ENCODE measurements around the gene SYNGR3. TPM values are rescaled to one million over a fixed set of nuclear protein-coding genes. Genes with fewer than 3 reads are reported as not detected.
"Not testable (repeated sequence)": the region's sequence is repeated elsewhere in the genome, so short reads cannot be mapped to it uniquely, and the experiment has no call there.

Gene SYNGR3
- total and polyA plus RNA-seq, 5 donors from 2014 or later, result 0.82 to 3.2 (median 1.4) TPM; not detected in 1

DNA sequence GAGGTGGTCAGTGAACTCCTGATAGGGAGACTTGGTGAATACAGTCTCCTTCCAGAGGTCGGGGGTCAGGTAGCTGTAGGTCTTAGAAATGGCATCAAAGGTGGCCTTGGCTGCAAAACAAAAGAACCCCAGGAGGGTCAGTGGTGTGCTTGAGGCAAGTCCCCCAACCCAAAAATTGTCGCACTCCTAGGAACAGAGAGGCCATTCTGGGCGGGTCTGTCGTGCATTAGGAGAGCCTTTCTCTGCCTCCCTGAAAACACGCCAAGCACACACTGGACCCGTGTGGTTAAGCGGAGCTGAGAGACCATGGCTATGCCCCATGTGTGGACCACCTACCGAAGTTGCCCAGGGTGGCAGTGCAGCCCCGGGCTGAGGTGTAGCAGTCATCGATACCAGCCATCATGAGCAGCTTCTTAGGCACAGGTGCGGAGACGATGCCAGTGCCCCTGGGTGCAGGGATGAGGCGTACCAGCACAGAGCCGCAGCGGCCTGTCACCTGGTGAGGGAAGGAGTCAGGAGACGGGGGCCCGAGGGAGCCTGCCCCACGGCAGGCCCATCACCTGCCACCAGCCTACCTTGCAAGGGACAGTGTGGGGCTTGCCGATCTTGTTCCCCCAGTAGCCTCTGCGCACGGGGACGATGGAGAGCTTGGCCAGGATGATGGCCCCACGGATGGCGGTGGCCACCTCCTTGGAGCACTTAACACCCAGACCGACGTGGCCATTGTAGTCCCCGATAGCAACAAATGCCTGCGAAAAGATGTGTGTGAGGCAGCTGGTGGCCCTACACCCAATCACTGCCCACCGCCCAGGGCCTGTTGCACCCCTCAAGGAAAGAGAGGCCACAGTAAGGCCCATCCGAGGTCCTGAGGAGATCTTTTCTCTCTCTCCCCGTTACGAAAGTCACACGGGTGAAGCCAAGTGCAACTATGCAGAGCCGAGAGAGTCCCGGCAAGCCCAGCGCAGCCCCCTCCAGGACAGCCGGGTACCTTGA, 27.3 kb upstream of the SYNGR3 start:
- peak overlapping the region; percentile 95 to 98 (median 97) for H3K27ac Mint-ChIP-seq
- H3K4me3 Mint-ChIP-seq, result peak overlapping the region; percentile 94 to 97 (median 96)
- H3K9me3 ChIP-seq (ENCODE audit: control insufficient read depth in 2 of 2, low read length in 2 of 2); H3K4me3 ChIP-seq (ENCODE audit: low read depth, low read length); H3K27me3 Mint-ChIP-seq; H3K9me3 Mint-ChIP-seq; ATAC-seq (ENCODE audit: low read depth in 2 of 2); DNase-seq; H3K27me3 ChIP-seq (ENCODE audit: control insufficient read depth, insufficient read depth, low read length): not testable (repeated sequence)
- Histone ChIP-seq H3K36me3 (ENCODE audit: control insufficient read depth, insufficient read depth, low read length) (peaks cover 16% of the 10 kb centered on the region), H3K27ac (ENCODE audit: insufficient read depth, low read length, poor library complexity, severe bottlenecking) (peak overlapping the region; percentile 98), H3K4me1 (ENCODE audit: control insufficient read depth, insufficient read depth, low read length, poor library complexity, severe bottlenecking) (peaks cover 55% of the 10 kb centered on the region)
- H3K4me1 Mint-ChIP-seq, result peaks cover 11 to 56% (median 32%) of the 10 kb centered on the region in 4 donors
- H3K36me3 Mint-ChIP-seq, result peaks cover 18% of the 10 kb centered on the region

DNA sequence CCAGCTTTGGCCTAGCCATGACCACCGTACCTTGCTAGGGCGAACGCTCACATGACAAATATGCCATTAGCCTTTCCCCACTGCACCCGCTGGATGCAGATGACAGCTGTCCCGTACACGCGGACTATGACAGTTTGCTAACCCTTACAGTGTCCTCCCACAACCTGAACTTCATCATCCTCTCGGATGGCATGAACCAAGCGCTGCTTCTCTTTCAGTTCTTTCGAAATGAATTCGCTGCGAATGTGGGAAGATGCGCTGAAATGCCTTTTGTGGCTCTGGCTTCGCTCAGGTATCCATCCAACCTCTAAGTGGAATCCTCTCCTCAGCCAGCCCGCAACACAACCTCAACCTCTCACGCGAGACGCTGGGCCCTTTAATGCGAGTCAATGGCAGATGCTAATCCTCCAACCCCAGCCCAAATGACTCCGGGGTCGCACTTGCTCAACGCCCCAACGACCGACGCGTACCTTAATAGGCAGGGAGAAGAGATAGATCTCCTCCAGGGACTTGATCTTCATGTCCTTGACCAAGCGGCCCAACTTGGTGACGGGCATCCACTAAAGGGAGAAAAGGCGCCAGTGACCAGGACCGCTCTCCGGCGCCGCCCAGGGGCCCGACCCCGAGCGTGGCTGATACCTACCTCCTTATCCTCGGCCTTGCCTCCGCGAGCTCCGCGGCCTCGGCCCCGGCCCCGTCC, 25.8 kb upstream of the SYNGR3 start:
- Histone ChIP-seq H3K4me3 (ENCODE audit: low read depth, low read length) (peak overlapping the region; percentile 74), H3K9me3 (ENCODE audit: control insufficient read depth in 2 of 2, low read length in 2 of 2) (no peaks in the 10 kb centered on the region), H3K36me3 (ENCODE audit: control insufficient read depth, insufficient read depth, low read length) (peaks cover 16% of the 10 kb centered on the region), H3K27me3 (ENCODE audit: control insufficient read depth, insufficient read depth, low read length) (no peaks in the 10 kb centered on the region), H3K27ac (ENCODE audit: insufficient read depth, low read length, poor library complexity, severe bottlenecking) (peak overlapping the region; percentile 98), H3K4me1 (ENCODE audit: control insufficient read depth, insufficient read depth, low read length, poor library complexity, severe bottlenecking) (peaks cover 52% of the 10 kb centered on the region)
- Mint-ChIP-seq H3K27me3 (peaks cover 6% of the 10 kb centered on the region), H3K4me1 (peaks cover 11 to 55% (median 32%) of the 10 kb centered on the region in 4 donors), H3K36me3 (peaks cover 18% of the 10 kb centered on the region), H3K4me3 (peak overlapping the region; percentile 94 to 97 (median 96)), H3K9me3 (peaks cover 0 to 4% (median 0%) of the 10 kb centered on the region in 7 donors), H3K27ac (peak overlapping the region; percentile 95 to 98 (median 97))
- DNase-seq, result peak in 2 of 3 donors; percentile 23 to 49
- peak in 1 of 2 donors; percentile 6 for ATAC-seq (ENCODE audit: low read depth in 2 of 2)

DNA sequence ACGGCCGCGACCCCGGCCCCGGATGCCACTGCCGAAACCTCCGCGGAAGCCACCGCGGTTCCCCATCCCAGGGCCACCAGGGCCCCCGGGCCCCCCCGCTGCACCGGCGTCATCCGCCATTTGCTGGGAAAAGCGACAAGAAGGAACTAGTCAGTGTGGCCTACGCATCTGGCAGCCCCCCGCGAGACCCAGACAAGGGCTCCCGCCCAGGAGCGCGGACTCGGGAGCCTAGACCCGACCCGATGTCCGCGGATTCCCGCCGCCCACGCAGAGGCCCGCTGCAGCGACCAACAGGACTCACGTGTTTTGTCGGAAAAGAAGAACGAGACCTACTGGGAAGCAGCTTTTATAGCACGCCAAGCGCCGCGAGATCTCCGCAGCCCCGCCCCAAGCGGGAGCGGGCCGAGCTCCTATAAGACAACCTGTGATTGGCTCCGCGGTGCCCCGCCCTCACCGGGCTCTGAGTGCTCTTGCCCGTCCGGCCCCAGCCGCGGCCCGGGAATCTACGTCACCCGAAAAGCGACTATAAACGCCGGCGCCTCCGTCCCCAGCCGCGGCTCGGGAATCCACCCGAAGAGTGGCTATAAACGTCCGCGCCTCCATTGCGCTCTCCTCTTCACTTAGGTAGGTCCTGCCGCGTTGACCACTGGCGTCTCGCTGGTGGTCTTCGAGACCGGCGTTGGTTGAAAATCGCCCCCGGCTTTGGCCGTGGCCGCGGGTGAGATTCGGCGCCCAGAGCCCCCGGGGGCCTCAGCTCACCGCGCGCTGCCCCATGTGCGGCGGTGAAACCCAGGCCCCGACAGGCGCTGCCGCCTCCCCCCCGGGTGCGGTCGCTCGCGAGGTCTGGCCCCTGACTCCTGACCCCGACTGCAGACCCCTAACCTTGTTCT, 25.0 kb upstream of the SYNGR3 start, which contains the start of gene RPS2:
TSS of gene RPS2 (minus strand) at position 321 of the 890 bp plus-strand sequence. CDS start at position 120, 201 bp downstream.
- H3K27me3 Mint-ChIP-seq, result peaks cover 6% of the 10 kb centered on the region
- ATAC-seq (ENCODE audit: low read depth in 2 of 2) (peak; percentile 93 to 95), DNase-seq (peak; percentile 98 to 99 (median 99))
- H3K36me3 Mint-ChIP-seq, result peaks cover 18% of the 10 kb centered on the region
- H3K4me3 Mint-ChIP-seq, result peak within 1 kb of the TSS; percentile 94 to 97 (median 96)
- H3K4me1 ChIP-seq (ENCODE audit: control insufficient read depth, insufficient read depth, low read length, poor library complexity, severe bottlenecking), result peaks cover 46% of the 10 kb centered on the region
- H3K27ac Mint-ChIP-seq, result peak within 1 kb of the TSS; percentile 97 to 98 (median 97)
- H3K36me3 ChIP-seq (ENCODE audit: control insufficient read depth, insufficient read depth, low read length), result peaks cover 16% of the 10 kb centered on the region
- H3K9me3 ChIP-seq (ENCODE audit: control insufficient read depth in 2 of 2, low read length in 2 of 2), result no peaks in the 10 kb centered on the region
- H3K27ac ChIP-seq (ENCODE audit: insufficient read depth, low read length, poor library complexity, severe bottlenecking), result peak within 1 kb of the TSS; percentile 98
- peaks cover 0 to 4% (median 0%) of the 10 kb centered on the region in 7 donors for H3K9me3 Mint-ChIP-seq
- H3K4me3 ChIP-seq (ENCODE audit: low read depth, low read length), result peak within 1 kb of the TSS; percentile 74
- no peaks in the 10 kb centered on the region for H3K27me3 ChIP-seq (ENCODE audit: control insufficient read depth, insufficient read depth, low read length)
- H3K4me1 Mint-ChIP-seq, result peaks cover 11 to 50% (median 32%) of the 10 kb centered on the region in 4 donors

DNA sequence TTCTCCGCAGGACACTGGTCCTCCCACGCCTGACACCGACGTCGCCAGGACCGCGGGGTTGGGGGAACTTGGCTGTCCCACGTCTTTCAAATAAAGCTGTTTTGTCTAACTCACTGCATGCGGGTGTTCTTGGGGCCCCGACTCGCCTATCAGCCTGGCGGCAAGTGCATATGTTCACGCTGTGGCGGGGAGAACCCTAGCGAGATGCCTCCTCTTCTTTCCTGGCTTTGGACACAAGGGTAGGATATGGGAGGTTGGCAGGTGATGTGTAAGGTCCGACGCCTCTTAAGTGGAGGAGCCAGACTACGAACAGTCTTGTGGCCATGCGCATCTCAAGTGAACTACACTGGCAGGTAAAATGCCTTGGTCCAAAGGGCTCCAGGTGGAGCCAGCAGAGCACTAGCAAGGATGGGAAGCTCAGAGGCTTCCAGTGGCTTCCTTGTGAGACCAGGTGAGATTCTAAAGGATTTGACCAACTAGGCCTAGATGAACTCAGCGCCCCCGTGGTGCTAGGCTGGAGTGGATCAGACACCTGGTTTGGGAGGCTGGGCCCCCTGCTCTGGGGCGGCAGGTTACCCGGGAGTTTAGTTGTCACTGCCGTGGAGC, 24.3 kb upstream of the SYNGR3 start:
- H3K36me3 ChIP-seq (ENCODE audit: control insufficient read depth, insufficient read depth, low read length), result peaks cover 16% of the 10 kb centered on the region
- Mint-ChIP-seq H3K36me3 (peaks cover 18% of the 10 kb centered on the region), H3K4me1 (peaks cover 8 to 48% (median 27%) of the 10 kb centered on the region in 4 donors), H3K4me3 (peak overlapping the region; percentile 94 to 97 (median 96)), H3K27me3 (peaks cover 6% of the 10 kb centered on the region), H3K9me3 (peaks cover 0 to 3% (median 0%) of the 10 kb centered on the region in 7 donors), H3K27ac (peak overlapping the region; percentile 70 to 97 (median 97))
- no peaks in the 10 kb centered on the region for H3K27me3 ChIP-seq (ENCODE audit: control insufficient read depth, insufficient read depth, low read length)
- H3K9me3 ChIP-seq (ENCODE audit: control insufficient read depth in 2 of 2, low read length in 2 of 2), result no peaks in the 10 kb centered on the region
- H3K4me1 ChIP-seq (ENCODE audit: control insufficient read depth, insufficient read depth, low read length, poor library complexity, severe bottlenecking), result peaks cover 39% of the 10 kb centered on the region
- ATAC-seq (ENCODE audit: low read depth in 2 of 2) (no peak), DNase-seq (peak in 2 of 3 donors; percentile 29 to 34)
- peak overlapping the region; percentile 71 for H3K4me3 ChIP-seq (ENCODE audit: low read depth, low read length)
- peak overlapping the region; percentile 98 for H3K27ac ChIP-seq (ENCODE audit: insufficient read depth, low read length, poor library complexity, severe bottlenecking)

DNA sequence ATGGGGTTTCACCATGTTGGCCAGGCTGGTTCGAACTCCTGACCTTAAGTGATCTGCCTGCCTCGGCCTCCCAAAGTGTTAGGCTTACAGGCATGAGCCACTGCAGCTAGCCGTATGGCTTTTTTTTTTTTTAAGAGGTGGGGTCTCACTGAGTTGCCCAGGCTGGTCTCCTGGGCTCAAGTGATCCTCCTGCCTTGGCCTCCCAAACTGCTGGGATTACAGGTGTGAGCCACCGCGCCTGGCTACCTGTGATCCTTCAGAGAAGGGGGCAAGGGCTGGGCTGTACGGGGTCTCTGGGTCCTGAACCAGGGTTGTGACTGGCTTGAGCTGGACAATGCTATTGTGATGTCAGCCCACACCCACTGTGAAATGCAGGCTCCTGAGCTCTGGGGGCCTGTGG, 23.3 kb upstream of the SYNGR3 start, which contains the start of gene RNF151:
TSS of gene RNF151 (plus strand) at position 397 of the 400 bp plus-strand sequence. CDS start 26 bp downstream, outside the sequence.
- no peaks in the 10 kb centered on the region for H3K9me3 ChIP-seq (ENCODE audit: control insufficient read depth in 2 of 2, low read length in 2 of 2)
- peak within 1 kb of the TSS; percentile 69 to 97 (median 97) for H3K27ac Mint-ChIP-seq
- ATAC-seq (ENCODE audit: low read depth in 2 of 2), result no peak
- peak within 1 kb of the TSS; percentile 94 to 97 (median 96) for H3K4me3 Mint-ChIP-seq
- H3K27me3 ChIP-seq (ENCODE audit: control insufficient read depth, insufficient read depth, low read length), result no peaks in the 10 kb centered on the region
- H3K27me3 Mint-ChIP-seq, result peaks cover 6% of the 10 kb centered on the region
- peak within 1 kb of the TSS; percentile 98 for H3K27ac ChIP-seq (ENCODE audit: insufficient read depth, low read length, poor library complexity, severe bottlenecking)
- peaks cover 38% of the 10 kb centered on the region for H3K4me1 ChIP-seq (ENCODE audit: control insufficient read depth, insufficient read depth, low read length, poor library complexity, severe bottlenecking)
- no peak for DNase-seq
- H3K4me1 Mint-ChIP-seq, result peaks cover 3 to 47% (median 25%) of the 10 kb centered on the region in 4 donors
- H3K36me3 ChIP-seq (ENCODE audit: control insufficient read depth, insufficient read depth, low read length), result peaks cover 14% of the 10 kb centered on the region
- H3K36me3 Mint-ChIP-seq, result peaks cover 13% of the 10 kb centered on the region
- peak within 1 kb of the TSS; percentile 71 for H3K4me3 ChIP-seq (ENCODE audit: low read depth, low read length)
- H3K9me3 Mint-ChIP-seq, result peaks cover 0 to 3% (median 0%) of the 10 kb centered on the region in 7 donors

DNA sequence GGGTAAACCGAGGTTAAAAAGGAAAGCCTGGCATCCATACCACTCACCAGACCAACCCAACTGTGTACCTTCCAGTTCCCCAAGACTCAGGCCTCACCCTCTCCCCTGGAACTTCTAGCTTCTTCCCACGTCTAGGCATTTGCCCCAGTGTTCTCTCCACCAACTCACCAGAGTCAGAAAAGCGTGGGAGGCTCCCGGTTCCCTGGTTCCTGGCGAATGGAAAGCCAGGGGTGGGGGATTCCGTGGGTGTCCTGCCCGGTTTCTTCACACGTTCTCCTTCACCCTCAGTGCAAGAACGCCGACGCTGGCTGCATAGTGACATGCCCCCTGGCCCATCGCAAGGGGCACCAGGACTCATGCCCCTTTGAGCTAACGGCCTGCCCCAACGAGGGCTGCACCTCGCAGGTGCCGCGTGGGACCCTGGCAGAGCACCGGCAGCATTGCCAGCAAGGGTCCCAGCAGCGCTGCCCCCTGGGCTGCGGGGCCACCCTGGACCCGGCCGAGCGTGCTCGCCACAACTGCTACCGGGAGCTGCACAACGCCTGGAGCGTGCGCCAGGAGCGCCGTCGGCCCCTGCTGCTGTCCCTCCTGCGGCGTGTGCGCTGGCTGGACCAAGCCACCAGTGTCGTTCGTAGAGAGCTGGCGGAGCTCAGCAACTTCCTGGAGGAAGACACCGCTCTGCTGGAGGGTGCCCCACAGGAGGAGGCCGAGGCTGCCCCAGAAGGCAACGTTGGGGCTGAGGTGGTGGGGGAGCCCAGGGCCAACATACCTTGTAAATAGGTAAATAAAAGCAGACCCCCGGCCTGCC, 21.4 kb upstream of the SYNGR3 start:
- DNase-seq (no peak), ATAC-seq (ENCODE audit: low read depth in 2 of 2) (no peak)
- peak overlapping the region in 2 of 4 donors; percentile 35 to 82 for H3K4me3 Mint-ChIP-seq
- Histone ChIP-seq H3K27me3 (ENCODE audit: control insufficient read depth, insufficient read depth, low read length) (no peaks in the 10 kb centered on the region), H3K27ac (ENCODE audit: insufficient read depth, low read length, poor library complexity, severe bottlenecking) (no peak overlapping the region), H3K9me3 (ENCODE audit: control insufficient read depth in 2 of 2, low read length in 2 of 2) (no peaks in the 10 kb centered on the region), H3K4me1 (ENCODE audit: control insufficient read depth, insufficient read depth, low read length, poor library complexity, severe bottlenecking) (peaks cover 44% of the 10 kb centered on the region), H3K4me3 (ENCODE audit: low read depth, low read length) (no peak overlapping the region), H3K36me3 (ENCODE audit: control insufficient read depth, insufficient read depth, low read length) (no peaks in the 10 kb centered on the region)
- peaks cover 8% of the 10 kb centered on the region for H3K36me3 Mint-ChIP-seq
- H3K9me3 Mint-ChIP-seq, result peaks cover 0 to 1% (median 0%) of the 10 kb centered on the region in 7 donors
- peaks cover 6 to 44% (median 23%) of the 10 kb centered on the region in 4 donors for H3K4me1 Mint-ChIP-seq
- H3K27ac Mint-ChIP-seq, result no peak overlapping the region
- H3K27me3 Mint-ChIP-seq, result peaks cover 17% of the 10 kb centered on the region

Measured in CD4-positive, CD25-positive, alpha-beta regulatory T cell (primary cell).